HG03558 (cell line): ENCODE measurements around the gene CDC42BPB.
"Not testable (repeated sequence)": the region's sequence is repeated elsewhere in the genome, so short reads cannot be mapped to it uniquely, and the experiment has no call there.

ENCODE experiments used
- ATAC-seq: cut with Tn5 transposase; IDR thresholded peaks from one replicate; pipeline ENCODE4 v1.9.1; 2021; ENCODE audit warnings: moderate number of reproducible peaks; ENCODE audit not compliant: unreplicated experiment; ENCODE audit errors: extremely low read depth

The CDC42BPB gene

DNA sequence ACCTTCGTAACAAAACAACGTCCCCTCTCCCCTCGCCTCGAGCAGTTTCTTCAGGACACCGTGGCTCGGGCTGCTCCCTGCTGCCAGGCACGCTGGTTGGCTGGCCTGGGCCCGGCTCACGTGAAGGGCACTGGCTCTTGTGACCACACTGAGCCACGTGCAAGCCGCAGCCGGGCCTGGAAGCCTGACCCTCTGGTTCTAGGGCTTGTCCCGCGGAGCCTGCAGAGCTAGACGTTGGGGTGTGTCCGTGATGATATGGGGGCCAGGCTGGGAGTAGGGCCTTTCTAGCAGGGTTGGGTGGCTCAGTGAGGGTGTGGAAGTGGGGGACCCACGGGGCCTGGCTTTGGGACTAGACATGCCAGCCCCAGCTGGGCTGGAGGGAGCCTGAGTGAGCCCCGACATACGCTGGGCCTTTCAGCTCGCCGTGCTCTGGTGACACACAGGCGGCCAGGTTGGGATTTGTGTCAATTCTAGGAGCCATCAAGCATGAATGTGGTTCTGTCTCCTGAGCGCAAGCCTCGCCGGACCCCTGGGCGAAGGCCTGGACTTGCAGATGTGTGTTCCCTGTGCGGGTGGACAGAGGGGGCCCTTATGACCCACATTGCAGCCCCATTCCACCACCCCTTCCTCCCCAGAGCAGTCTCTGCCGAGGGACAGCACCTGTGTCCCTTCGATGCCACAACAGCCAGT, 148.4 kb downstream of the CDC42BPB start:
- no peak for ATAC-seq

DNA sequence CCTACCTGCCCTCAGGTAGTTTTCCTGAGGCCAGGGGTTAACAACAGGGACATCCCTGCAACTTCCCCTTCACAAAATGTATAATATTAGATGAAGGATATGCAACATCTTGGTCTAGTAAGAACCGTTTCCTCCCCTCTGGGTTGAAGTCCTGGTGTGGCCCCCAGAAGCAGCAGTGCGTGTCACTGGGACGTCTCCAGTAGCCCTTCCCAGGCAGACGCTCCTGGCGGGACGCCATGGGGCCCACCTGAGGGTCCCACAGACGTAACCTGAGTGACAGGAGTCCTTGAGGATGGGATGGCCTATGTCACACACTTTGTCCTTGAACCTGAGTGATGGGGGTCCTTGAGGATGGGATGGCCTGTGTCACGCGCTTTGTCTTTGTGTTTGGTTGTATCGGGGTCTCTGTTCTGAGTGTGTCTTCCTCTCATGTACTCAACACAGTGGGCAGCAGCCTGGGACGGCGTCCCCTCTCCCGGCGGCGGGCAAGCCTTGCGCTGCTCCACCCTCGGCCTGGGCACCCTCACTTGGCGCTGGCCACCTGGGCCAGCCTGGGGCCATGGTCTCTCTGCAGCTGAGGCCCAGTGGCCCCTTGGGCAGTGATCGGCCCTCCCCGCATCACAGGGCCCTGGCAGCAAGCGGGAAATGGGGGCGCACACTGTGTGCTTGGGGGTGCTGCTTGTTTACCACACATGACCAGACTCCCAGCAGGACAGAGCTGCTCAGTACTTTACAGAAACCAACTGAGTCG, 149.2 kb downstream of the CDC42BPB start:
- no peak for ATAC-seq

DNA sequence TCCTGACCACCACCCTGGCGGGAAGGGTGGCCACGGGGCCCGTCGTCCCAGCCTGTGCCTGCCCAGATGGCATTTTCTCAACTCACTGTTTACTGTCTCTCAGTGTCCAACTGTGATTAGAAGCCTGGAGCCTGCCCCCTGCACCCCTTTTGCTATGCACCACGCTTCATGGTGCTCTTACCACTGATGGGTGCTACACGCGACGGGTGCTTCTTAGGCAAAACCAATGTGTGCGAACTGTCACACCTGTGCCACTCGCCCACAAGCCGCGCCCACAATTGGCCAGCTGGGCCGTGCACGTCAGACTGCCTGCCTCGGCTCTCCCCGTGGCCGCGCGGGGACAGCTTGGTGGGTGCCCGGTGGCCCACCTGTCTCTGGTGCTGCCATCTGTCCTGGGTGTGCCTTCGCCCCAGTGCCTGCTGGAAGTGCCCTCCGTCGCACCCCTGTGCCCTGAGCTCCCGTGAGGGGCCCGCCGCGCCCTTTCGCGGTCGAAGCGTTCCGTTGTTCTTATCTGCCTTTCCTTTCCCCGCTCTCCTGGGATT, 150.0 kb downstream of the CDC42BPB start:
- no peak for ATAC-seq

DNA sequence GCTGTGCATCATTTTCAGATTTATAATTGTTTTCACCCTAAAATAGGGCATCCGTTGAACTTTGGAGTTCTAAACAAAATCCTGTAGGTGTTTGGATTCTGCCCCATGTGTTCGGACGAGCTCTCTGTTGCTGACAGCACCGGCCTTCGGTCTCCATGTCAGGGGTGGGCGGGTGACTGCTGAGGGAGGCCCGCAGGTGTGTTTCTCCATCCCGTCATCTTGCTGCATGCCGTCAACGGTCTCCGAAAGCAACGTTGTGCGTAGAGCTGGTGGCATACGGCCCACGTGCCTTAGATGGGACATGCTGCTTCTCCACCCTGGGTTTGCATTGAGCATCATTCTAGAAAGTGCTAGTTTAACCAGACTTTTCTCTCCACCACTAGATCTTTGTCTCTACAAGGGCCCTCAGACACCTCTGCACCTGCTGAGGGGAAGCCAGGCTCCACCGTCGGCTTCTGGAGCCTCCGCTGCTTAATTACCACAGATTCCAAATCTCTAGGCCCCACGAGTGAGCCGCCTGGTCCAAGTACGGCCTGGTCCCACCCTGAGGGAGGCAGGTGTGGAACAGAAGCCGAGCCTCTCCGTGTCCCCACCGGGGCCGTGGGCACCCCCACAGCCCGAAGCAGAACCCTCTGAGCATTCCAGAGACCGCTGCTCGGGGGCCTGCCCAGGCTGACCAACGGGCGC, 150.6 kb downstream of the CDC42BPB start:
- no peak for ATAC-seq

DNA sequence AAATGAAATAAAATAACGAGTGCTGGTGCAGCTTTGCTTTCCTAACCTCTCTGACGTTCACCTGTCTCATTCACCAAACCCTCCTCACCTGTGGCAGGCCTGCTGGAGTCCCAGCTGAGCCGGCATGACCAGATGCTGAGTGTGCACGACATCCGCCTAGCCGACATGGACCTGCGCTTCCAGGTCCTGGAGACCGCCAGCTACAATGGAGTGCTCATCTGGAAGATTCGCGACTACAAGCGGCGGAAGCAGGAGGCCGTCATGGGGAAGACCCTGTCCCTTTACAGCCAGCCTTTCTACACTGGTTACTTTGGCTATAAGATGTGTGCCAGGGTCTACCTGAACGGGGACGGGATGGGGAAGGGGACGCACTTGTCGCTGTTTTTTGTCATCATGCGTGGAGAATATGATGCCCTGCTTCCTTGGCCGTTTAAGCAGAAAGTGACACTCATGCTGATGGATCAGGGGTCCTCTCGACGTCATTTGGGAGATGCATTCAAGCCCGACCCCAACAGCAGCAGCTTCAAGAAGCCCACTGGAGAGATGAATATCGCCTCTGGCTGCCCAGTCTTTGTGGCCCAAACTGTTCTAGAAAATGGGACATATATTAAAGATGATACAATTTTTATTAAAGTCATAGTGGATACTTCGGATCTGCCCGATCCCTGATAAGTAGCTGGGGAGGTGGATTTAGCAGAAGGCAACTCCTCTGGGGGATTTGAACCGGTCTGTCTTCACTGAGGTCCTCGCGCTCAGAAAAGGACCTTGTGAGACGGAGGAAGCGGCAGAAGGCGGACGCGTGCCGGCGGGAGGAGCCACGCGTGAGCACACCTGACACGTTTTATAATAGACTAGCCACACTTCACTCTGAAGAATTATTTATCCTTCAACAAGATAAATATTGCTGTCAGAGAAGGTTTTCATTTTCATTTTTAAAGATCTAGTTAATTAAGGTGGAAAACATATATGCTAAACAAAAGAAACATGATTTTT, 151.9 kb downstream of the CDC42BPB start:
- no peak for ATAC-seq

DNA sequence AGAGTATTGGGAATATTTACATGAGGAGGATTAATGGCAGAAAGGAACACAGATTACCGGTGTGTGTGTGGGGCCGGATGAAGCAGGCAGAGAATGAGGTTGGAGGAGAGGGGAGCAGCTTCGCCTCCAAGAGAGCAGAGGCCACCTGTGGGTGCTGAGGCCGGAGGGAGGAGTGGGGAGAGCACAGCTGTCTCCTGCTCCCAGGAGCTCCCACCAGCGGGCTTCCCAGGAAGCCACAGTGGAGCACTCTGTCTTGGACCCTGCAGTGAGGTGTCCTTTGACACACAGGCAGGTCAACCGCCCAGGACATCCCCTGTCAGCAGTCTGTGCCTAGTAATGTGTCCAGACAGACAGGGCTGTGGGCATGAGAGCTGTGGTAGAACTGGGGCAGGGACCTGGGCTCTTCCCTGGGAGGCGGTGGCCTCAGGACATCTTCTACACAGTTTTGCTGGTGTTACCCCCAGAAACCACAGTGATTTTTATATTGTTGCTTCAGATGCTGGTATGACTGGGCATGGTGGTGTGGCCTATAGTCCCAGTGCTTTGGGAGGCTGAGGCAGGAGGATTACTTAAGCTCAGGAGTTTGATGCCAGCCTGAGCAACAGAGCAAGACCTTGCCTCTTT, 153.3 kb downstream of the CDC42BPB start:
- ATAC-seq, result no peak

DNA sequence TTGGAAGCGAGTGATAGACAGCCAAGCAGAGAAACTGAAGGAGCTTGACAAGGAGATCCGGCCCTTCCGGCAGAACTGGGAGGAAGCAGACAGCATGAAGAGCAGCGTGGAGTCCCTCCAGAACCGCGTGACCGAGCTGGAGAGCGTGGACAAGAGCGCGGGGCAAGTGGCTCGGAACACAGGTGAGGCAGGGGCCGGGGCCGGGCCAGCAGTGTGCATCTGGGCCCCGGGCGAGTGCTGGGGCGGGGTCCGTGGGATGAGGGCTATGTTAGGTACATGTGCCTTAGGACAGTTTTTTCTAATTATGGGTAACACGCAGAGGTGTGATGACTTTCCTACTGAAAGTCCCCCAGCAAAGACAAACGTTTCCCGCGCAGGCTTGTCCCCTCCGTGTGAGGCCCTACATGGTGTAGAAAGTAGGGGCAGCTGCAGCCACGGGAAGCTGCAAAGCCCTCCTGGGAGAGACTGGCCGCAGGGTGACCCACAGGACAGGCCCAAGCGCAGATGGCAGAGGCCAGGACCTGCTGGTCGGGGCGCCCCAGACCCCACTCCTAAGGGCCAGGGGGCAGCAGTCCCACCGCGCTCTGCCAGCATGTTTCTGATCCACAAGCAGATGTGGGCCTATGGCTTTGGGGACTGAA, 154.0 kb downstream of the CDC42BPB start:
- ATAC-seq, result no peak

DNA sequence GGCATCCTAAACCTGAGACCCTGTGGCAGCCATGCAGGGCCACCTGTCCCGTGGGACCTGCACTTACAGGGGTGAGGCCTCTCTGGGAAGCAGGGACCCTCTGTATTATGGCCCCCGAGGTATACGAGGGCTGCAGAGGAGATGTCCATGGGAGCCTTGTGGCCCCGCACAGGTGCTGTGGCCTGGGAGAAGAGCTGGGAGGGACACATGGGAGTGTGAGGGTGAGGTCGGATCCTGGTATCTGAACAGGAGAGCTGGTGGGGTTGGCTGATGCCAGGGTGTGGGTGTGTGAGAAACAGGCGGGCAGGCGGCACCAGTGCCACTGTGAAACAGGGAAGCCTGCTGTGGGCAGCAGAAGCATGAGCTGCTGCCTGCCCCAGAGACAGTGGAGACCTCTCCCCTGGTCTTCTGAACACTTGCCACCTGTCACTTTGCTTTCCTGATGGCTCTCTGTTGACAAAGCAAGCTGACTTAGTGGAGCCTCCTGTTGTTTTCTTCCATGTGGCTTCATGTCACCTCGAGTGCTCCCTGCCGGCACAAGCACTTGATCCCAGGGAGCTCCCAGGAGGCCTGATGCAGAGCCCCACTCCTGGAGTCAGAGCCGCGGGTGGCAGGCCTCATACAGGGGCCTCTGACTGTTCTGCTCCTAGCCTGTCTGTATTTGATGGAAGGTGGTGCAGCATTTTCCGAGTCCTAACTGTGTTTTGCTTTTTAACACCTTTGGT, 154.7 kb downstream of the CDC42BPB start:
- ATAC-seq, result no peak

DNA sequence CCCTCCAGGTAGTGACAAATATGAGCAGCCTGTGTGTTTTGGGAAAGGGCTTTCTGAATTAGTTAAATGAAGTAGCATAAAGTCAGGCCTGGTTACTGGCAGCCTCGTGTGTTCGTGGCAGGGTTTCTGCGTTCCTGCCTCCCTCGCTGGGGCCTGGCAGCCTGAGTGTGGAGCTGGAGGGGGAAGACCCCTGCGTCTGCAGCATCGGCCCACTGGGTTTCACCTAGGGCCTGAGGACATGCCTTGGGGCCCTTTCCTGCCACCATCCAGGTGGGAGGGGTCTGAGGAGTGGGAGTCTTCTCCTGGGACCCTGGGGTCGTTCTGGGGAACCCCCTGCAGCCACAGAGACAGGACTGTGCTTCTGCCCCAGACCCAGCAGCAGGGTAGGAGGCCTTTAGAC, 155.3 kb downstream of the CDC42BPB start:
- ATAC-seq, result no peak

DNA sequence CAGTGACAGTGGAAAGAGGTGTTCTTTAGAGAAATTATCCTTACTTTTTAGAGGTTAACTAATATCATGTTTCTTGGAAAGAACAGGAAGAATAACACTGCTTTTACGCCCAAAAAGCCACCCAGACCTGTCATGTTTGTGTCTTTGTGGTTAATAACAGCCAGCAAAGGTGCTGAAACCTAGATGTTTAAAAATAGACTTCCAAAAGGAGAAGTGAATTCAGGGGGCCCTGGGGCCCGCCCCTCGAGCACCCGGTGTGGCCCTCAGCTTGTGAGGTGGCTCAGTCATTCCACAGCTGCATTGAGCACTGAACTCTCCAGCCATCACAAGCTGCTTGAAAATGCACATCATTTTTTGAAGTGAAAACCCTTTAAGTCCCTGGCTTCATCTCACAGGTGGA, 155.7 kb downstream of the CDC42BPB start:
- peak; percentile 60 for ATAC-seq

DNA sequence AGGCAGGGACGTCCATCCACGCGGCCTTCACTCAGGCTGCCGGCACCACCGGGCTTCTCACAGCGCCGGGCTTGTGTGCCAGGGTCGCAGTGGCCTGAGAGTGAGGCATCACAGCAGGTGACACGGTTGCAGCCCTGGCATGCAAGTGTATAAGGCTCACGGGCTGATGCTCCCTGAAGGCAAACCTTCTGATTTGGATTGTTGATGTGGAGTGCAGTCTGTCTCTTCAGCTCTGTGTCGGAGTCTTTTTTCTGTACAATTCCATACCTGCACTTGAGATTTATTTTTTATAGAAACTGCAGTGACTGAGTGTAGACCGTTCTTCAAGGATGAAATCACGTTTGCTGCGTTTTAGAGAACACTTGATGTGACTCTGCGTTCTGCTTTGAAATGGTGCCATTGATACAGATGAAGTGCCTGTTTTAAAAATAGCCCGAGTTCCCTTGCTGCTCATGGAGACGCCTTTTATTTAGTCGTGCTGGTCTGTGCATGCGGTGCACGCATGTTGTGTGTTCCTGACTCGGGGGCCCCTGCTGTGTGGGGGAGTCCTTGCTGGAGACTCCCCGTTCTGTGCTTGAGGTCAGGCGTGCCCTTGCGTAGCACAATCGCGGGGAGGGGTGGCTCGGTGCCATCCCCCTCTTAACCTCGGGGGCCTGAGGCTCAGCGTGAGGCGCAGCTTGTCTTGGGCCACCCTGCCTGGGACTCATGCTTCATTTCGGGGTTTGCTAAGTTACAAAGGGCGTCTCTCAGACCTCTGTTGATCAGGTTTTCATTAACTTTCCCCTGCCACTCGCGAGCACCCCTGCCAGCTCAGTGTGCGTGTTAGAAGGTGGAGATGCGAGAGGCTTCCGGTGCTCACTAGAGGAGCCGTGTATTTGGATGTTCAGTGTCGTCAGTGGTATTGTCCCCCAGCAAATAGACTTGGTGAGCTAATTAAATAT, 156.4 kb downstream of the CDC42BPB start:
- ATAC-seq, result peak; percentile 14

DNA sequence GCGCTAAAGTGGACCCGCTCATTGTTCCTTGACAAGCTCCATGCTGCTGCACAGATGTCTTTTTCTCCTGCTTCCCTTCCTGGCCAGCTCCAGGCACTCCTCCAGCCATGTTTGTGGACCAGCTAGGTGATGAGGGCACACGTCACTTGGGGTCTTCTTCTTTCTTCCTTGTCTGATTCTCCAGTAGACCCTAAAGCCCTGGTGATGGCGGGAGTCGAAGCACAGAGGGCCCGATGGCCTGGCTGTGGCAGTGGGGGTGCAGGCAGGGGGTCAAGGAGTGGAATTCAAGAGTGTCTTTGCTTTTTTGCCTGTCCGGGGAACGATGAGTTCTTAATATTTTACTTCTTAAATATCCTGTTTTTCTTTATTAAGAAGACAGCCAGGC, 157.8 kb downstream of the CDC42BPB start:
- no peak for ATAC-seq

DNA sequence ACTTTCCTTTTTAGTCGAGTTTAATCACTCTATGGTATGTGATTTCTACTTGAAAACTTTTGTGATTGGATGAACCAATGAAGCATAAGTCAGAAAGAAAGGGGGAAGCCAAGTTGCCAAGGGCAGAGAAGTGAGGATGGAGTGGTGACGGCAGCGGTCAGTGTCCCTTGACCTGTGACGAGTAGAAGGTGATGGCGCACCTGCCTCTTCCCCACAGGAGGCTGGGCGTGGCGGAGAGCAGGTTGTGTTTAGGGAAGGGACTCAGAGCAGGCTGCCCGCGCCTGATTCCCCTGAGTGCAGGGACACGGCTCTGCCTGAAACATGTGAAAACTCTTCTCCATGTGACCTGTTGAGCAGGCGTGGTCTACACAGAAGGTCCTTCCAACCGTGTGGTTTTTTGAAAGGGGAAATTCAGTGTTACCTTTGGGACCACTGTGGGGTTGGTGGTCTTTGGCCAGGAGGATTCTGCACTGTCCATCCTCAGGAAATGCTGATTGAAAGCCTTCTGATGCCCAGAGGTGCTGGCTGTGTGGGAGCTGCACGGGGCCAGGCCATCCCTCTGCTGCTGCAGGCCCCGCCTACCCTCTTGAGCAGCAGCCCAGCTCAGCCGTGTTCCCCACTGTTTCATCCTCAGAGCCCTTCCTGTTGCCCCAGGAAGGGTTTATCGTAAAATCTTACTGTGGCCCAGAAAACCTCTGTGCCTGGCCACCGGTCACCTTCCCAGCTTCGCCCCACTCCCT, 158.4 kb downstream of the CDC42BPB start:
- ATAC-seq, result no peak

DNA sequence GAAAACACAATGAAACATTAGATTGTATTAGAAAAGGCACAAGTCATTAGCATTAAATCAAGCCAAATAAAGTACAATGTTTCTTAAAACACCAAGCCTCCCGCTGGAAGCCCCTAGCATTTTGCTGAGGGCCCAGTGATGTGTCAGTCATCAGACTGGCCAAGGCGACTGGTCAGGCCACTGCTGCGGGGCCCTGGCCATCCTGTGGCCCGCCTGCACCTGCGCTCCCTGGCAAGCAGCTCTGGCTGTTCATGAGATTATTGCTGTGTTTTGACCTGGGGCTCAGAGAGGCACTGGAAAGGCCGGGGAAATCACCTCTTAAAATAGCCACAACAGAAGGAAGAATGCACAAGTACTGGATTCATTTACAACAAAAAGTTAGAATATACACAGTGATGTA, 159.1 kb downstream of the CDC42BPB start:
- ATAC-seq, result no peak

DNA sequence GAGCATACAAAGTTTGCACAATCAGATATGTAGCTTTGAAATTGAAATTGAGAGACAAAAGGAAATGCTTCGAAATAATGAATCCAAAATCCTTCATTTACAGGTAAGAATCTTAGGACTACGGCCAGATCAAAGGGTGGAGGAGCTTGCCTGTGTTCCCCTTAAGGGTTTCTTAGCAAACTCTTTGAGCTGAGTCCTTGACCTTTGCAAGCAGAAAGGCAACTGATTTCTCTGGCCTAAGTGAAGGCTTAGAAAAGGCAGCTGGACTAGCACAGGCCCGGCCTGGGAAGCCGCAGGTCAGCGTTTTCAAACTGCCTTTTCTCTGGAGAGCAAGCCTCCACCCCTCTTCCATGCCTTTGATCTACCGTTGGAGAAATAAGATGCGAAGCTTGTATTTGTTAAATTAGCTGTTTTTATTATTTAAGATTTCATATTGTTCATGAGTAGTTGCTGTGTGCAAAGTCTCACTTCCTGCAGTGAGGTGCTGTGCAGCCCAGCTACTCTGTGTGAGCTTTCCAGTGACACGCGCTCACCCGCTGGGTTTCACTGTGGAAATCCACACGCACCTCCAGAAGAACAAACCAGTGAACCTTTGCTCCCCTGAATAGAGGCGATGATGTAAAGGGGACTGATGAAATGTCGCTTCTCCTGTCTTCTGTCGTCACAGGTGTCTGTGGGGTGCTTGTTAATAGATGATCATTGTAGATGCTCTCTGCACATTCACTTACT, 159.9 kb downstream of the CDC42BPB start:
- no peak for ATAC-seq

DNA sequence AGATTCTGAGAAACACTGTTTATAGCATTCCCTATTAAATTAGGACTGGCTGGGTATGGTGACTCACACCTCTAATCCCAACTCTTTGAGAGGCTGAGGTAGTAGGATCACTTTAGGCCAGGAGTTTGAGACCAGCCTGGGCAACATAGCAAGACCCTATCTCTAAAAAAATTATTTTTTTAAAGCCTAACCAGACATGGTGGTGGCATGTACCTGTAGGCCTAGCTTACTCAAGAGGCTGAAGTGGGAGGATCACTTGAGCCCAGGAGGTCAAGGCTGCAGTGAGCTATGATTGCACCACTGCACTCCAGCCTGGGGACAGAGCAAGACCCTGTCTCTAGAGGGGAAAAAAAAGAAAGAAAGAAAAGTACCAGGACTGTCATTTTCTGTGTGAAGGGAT, 160.6 kb downstream of the CDC42BPB start:
- not testable (repeated sequence) for ATAC-seq
